K562 (cell line): ENCODE results near the gene PADI4. TPM values are rescaled to one million over a fixed set of nuclear protein-coding genes. Genes with fewer than 3 reads are reported as not detected.

Source experiments
- ATAC-seq: fragments of 200-7000 bp; cut with Tn5 transposase; 3 replicates; pipeline ENCODE4 v1.9.1; 2020; ENCODE audit warnings: moderate library complexity
- BruUV-seq: library from RNA; stranded (reverse); fragments of 400-500 nt; replicated peaks from 2 replicates; lab custom pipeline; 2021; lab: Mats Ljungman, UMichigan
- CTCF ChIA-PET: fragments of 300-600 bp; formaldehyde crosslinking; extraction: SDS; loops from one replicate; lab custom pipeline; 2021; ENCODE audit warnings: low intra/inter-chr PET ratio; lab: Yijun Ruan, JAX
- POLR2A ChIA-PET: fragments of 300-600, 350-650 bp; sonication (Branson Sonifier 250); formaldehyde crosslinking; extraction: SDS; loops from one replicate; lab custom pipeline; 2021; ENCODE audit warnings: antibody characterized with exemption, inconsistent platforms; lab: Yijun Ruan, JAX
- DNase-seq, 4 experiments: peaks; one replicate each; pipeline versions ENCODE4 v3.0.0 to v3.0.0-alpha.2; 2011 to 2018; ENCODE audit warnings: low spot score in 3 of 4, mixed read lengths in 3 of 4; ENCODE audit errors: extremely low read depth in 1 of 4
- FAIRE-seq: peaks from 2 replicates; lab custom pipeline; 2011; peaks lifted over from hg19 to GRCh38; lab: Jason Lieb, UNC
- H2AFZ ChIP-seq: 2 replicates; pipeline ENCODE4 v1.6.0; 2011; ENCODE audit warnings: low read depth, low read length, control low read depth, inconsistent platforms
- H3K27ac ChIP-seq: fragments of 200-600 bp; 3 replicates; pipeline ENCODE4 v1.8.0; 2011; ENCODE audit warnings: low read depth, mild to moderate bottlenecking, control low read depth, inconsistent platforms, low read length, moderate library complexity, mixed read lengths; ENCODE audit errors: extremely low read depth
- H3K27me3 ChIP-seq, 2 experiments: fragments of 300-600 bp in 1 of 2; 2 replicates in 1 of 2; 3 replicates in 1 of 2; pipeline versions ENCODE4 v1.6.0 to v1.8.0; 2011; ENCODE audit warnings: inconsistent platforms in 2 of 2, low read length in 2 of 2, mild to moderate bottlenecking in 1 of 2, mixed read lengths in 1 of 2, moderate library complexity in 1 of 2; ENCODE audit not compliant: control insufficient read depth in 2 of 2, insufficient read depth in 2 of 2
- H3K36me3 ChIP-seq: fragments of 300-600 bp; 3 replicates; pipeline ENCODE4 v1.8.0; 2011; ENCODE audit warnings: mild to moderate bottlenecking, low read length, inconsistent platforms; ENCODE audit not compliant: control insufficient read depth, insufficient read depth
- H3K4me1 ChIP-seq, 2 experiments: fragments of 200-600 bp in 1 of 2; replicated peaks in 1 of 2; 2 replicates in 1 of 2; 3 replicates in 1 of 2; pipeline versions ENCODE4 v1.5.1 to v1.8.0; 2011; ENCODE audit warnings: inconsistent platforms in 2 of 2, low read length in 2 of 2, mild to moderate bottlenecking in 1 of 2, mixed read lengths in 1 of 2, moderate library complexity in 1 of 2; ENCODE audit not compliant: control insufficient read depth in 2 of 2, insufficient read depth in 2 of 2
- H3K4me2 ChIP-seq: 2 replicates; pipeline ENCODE4 v1.6.1; 2011; ENCODE audit warnings: low read length, control low read depth, inconsistent platforms, mixed read lengths; ENCODE audit not compliant: insufficient read depth
- H3K4me3 ChIP-seq: fragments of 200-600 bp; sonication (generic), shearing (Covaris generic); 2 replicates; pipeline ENCODE4 v1.5.1; 2016; ENCODE audit warnings: control low read depth, inconsistent platforms
- H3K79me2 ChIP-seq: fragments of 200-600 bp; 3 replicates; pipeline ENCODE4 v1.8.0; 2011; ENCODE audit warnings: low read length, inconsistent platforms; ENCODE audit not compliant: control insufficient read depth, insufficient read depth
- H3K9ac ChIP-seq, 2 experiments: 2 replicates each; pipeline versions ENCODE4 v1.6.0 to v1.6.1; 2011; ENCODE audit warnings: low read depth in 2 of 2, low read length in 2 of 2, control low read depth in 1 of 2, inconsistent platforms in 1 of 2, mild to moderate bottlenecking in 1 of 2, mixed read lengths in 1 of 2; ENCODE audit not compliant: insufficient read depth in 1 of 2
- H3K9me1 ChIP-seq: one replicate; pipeline ENCODE4 v1.6.0; 2011; ENCODE audit warnings: inconsistent platforms, mild to moderate bottlenecking, low read length, moderate library complexity; ENCODE audit not compliant: control insufficient read depth, insufficient read depth
- H3K9me3 ChIP-seq: replicated peaks from 2 replicates; pipeline ENCODE4 v1.5.1; 2011; ENCODE audit warnings: low read depth, low read length, inconsistent platforms; ENCODE audit not compliant: control insufficient read depth, insufficient read depth
- H4K20me1 ChIP-seq: replicated peaks from 2 replicates; pipeline ENCODE4 v1.6.1; 2011; ENCODE audit warnings: low read length, inconsistent platforms, mixed read lengths; ENCODE audit not compliant: control insufficient read depth, insufficient read depth
- BCLAF1 ChIP-seq, 2 experiments: fragments of 450-650 bp in 1 of 2; IDR thresholded peaks; 2 replicates each; pipeline ENCODE4 v1.6.1; 2011 to 2017; ENCODE audit warnings: low read depth in 2 of 2, antibody characterized with exemption in 1 of 2, borderline replicate concordance in 1 of 2, low read length in 1 of 2, mild to moderate bottlenecking in 1 of 2, mixed read lengths in 1 of 2; ENCODE audit not compliant: control insufficient read depth in 1 of 2
- BRCA1 ChIP-seq, 2 experiments: fragments of 450-650 bp in 1 of 2; sonication (generic) in 1 of 2; formaldehyde crosslinking in 1 of 2; IDR thresholded peaks; 2 replicates each; pipeline versions ENCODE4 v1.5.0 to v1.6.1; 2017 to 2020; ENCODE audit warnings: mild to moderate bottlenecking in 1 of 2, missing genetic modification reagents in 1 of 2
- HDGF ChIP-seq: fragments of 450-650 bp; IDR thresholded peaks from 2 replicates; pipeline ENCODE4 v1.6.1; 2016
- POLR3A ChIP-seq: IDR thresholded peaks from 2 replicates; pipeline ENCODE4 v1.6.1; 2011; ENCODE audit warnings: borderline replicate concordance, mild to moderate bottlenecking, moderate library complexity; ENCODE audit not compliant: insufficient read length, insufficient read depth; ENCODE audit errors: extremely low read depth
- PTRF ChIP-seq: fragments of 450-650 bp; IDR thresholded peaks from 2 replicates; pipeline ENCODE4 v1.6.1; 2016; ENCODE audit warnings: mild to moderate bottlenecking, missing genetic modification characterization, missing compliant biosample characterization
- RAD21 ChIP-seq, 2 experiments: fragments of 250-450 bp in 1 of 2; fragments of 450-650 bp in 1 of 2; sonication (Bioruptor Pico) in 1 of 2; formaldehyde crosslinking in 1 of 2; IDR thresholded peaks in 1 of 2; conservative IDR thresholded peaks in 1 of 2; 2 replicates each; pipeline versions ENCODE4 v1.4.0 to v1.8.0; 2020 to 2022; ENCODE audit warnings: mild to moderate bottlenecking in 2 of 2, moderate library complexity in 1 of 2
- RFX7 ChIP-seq: fragments of 250-450 bp; sonication (Bioruptor Pico); IDR thresholded peaks from 2 replicates; pipeline ENCODE4 v1.5.1; 2021; ENCODE audit warnings: mild to moderate bottlenecking
- TAF15 ChIP-seq: fragments of 200-400 bp; formaldehyde crosslinking; IDR thresholded peaks from 2 replicates; pipeline ENCODE4 v1.6.1; 2017; ENCODE audit warnings: mild to moderate bottlenecking, low read depth, low read length, moderate library complexity
- TARDBP ChIP-seq: fragments of 450-650 bp; IDR thresholded peaks from 2 replicates; pipeline ENCODE4 v1.6.1; 2016
- ZC3H8 ChIP-seq: fragments of 450-650 bp; IDR thresholded peaks from 2 replicates; pipeline ENCODE4 v1.6.1; 2017
- ZNF146 ChIP-seq: IDR thresholded peaks from one replicate; pipeline ENCODE4 v1.6.1; 2018; ENCODE audit warnings: missing compliant biosample characterization; ENCODE audit not compliant: unreplicated experiment
- ZNF830 ChIP-seq: fragments of 250-450 bp; sonication (Bioruptor Pico); IDR thresholded peaks from 2 replicates; pipeline ENCODE4 v1.5.0; 2021; ENCODE audit warnings: mild to moderate bottlenecking
- whole genome bisulfite sequencing: fragments of 100-300 bp; shearing (Covaris generic); methylation state at CpG from one replicate; pipeline ENCODE4 v1.1.6; 2016; ENCODE audit warnings: low coverage, mixed read lengths; ENCODE audit not compliant: insufficient coverage; ENCODE audit errors: missing lambda C conversion rate; 5-methylcytosine and 5-hydroxymethylcytosine counted together
- in situ Hi-C: fragments of 300-500 bp; cut with MboI; formaldehyde crosslinking; loops from 4 replicates; pipeline ENCODE4 v1.15.0; 2018; ENCODE audit warnings: inconsistent platforms, mixed read lengths
- intact Hi-C: fragments of 100-400 bp; cut with micrococcal nuclease; formaldehyde crosslinking; loops from 2 replicates; pipeline ENCODE4 v1.14.2; 2022
- polyA plus RNA-seq, 8 experiments: library from polyadenylated mRNA; depleted of rRNA in 4 of 8; stranded (reverse) in 5 of 8; unstranded in 3 of 8; fragments of >200 nt; fragmentation: Nextera tagmentation in 2 of 8; fragmentation: Illumina TruSeq in 1 of 8; extraction: Ambion mirVana in 2 of 8; extraction: Trizol in 1 of 8; gene quantifications; 2 replicates each; pipeline versions ENCODE4 v1.2.1 to v1.2.3, GENCODE V29; 2011 to 2014; ENCODE audit warnings: inconsistent platforms in 1 of 8, missing spikeins in 1 of 8
- total RNA-seq, 7 experiments: library from RNA; depleted of rRNA in 6 of 7; stranded (reverse); fragments of >200 nt in 6 of 7; fragmentation: Illumina TruSeq in 2 of 7; extraction: Trizol in 2 of 7; gene quantifications; 2 replicates each; pipeline versions ENCODE4 v1.2.1 to v1.2.3, GENCODE V29; 2011 to 2021; ENCODE audit warnings: low replicate concordance in 1 of 7
- TF ChIP-seq, protein P1 (sequence below): sonication (generic); formaldehyde crosslinking; IDR thresholded peaks from 2 replicates; pipeline ENCODE4 v1.8.1; 2023; ENCODE audit warnings: mild to moderate bottlenecking, missing genetic modification reagents, moderate library complexity

Gene PADI4
- total and polyA plus RNA-seq, 9 of the 15 experiments (the other 6 are each of a cell fraction or from before 2014, with no cell fraction given), result 0.22 to 0.33 TPM; not detected in 7

DNA sequence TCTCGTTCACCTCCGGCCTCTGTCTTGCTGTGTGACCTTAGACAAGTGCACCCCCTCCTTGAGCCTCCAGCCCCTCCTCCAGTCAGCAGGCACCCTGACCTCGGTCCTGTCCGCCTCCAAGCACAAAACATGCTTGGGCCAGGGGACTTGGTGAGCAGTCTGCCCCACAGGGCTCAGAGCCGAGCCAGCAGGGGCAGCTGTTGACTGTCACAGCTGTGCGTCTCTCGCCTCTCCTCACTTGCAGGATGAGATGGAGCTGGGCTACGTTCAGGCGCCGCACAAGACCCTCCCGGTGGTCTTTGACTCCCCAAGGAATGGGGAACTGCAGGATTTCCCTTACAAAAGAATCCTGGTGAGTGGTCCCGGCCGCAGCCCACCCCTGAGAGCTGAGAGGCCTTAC, 34.9 kb upstream of the PADI4 start:
- ATAC-seq (no peak), FAIRE-seq (no peak), DNase-seq (no peak)
- in situ Hi-C loops (no loop called here), intact Hi-C loops (no loop called here)
- H3K4me1 ChIP-seq, result 0 out of 5 replicates have a peak, but pooled peaks cover 0 to 2% of the 10 kb centered on the region in 2 experiments
- no peak overlapping the region for H3K27ac ChIP-seq
- TF ChIP-seq ZNF830 (CRISPR knock-in tag), result no peak
- no peak for TF ChIP-seq BCLAF1 (IDR thresholded peaks at IDR 0.05; ENCODE audit: borderline replicate concordance in 1 of 2, control insufficient read depth in 1 of 2, low read depth in 2 of 2, low read length in 1 of 2)
- TF ChIP-seq ZC3H8, result no peak
- no peak for TF ChIP-seq ZNF146 (CRISPR knock-in tag)
- TF ChIP-seq, protein P1, sequence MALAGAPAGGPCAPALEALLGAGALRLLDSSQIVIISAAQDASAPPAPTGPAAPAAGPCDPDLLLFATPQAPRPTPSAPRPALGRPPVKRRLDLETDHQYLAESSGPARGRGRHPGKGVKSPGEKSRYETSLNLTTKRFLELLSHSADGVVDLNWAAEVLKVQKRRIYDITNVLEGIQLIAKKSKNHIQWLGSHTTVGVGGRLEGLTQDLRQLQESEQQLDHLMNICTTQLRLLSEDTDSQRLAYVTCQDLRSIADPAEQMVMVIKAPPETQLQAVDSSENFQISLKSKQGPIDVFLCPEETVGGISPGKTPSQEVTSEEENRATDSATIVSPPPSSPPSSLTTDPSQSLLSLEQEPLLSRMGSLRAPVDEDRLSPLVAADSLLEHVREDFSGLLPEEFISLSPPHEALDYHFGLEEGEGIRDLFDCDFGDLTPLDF (CRISPR knock-in tag), result no peak
- TF ChIP-seq POLR3A, result no peak
- TF ChIP-seq PTRF (tag), result no peak
- TF ChIP-seq HDGF, result no peak
- no peak for TF ChIP-seq RFX7
- no peak for TF ChIP-seq BRCA1 (IDR thresholded peaks at IDR 0.05)
- TF ChIP-seq BRCA1 (CRISPR knock-in tag; IDR thresholded peaks at IDR 0.05), result no peak
- TF ChIP-seq TARDBP, result no peak
- no peak for TF ChIP-seq RAD21 (CRISPR knock-in tag; conservative IDR thresholded peaks at IDR 0.05 in 1 of 2, IDR thresholded peaks at IDR 0.05 in 1 of 2)
- no peak for TF ChIP-seq TAF15
- no peak overlapping the region for H3K9ac ChIP-seq
- H3K27me3 ChIP-seq, result peaks cover 3 to 48% of the 10 kb centered on the region in 2 experiments; a peak in 4 of 5 replicates
- no peak overlapping the region for H3K4me3 ChIP-seq
- no peak overlapping the region for H3K4me2 ChIP-seq
- ChIA-PET CTCF (interaction anchor here (2.1 kb wide), 1 partner anchor 148 kb away, joined by 6 read pairs; no protein-coding TSS in a partner anchor), POLR2A (interaction anchor here (0.6 to 1.8 kb wide), 2 partner anchors 8 to 123 kb away, joined by 3 to 6 read pairs; no protein-coding TSS in a partner anchor)
- 1% methylated on average over 13 of the region's 13 CpGs for WGBS
- peaks cover 5% of the 10 kb centered on the region for H3K9me1 ChIP-seq
- no peaks in the 10 kb centered on the region for H3K9me3 ChIP-seq
- H4K20me1 ChIP-seq, result peaks cover 7% of the 10 kb centered on the region
- BruUV-seq, result no TSS peak
- H2AFZ ChIP-seq, result no peak overlapping the region
- H3K36me3 ChIP-seq, result no peaks in the 10 kb centered on the region
- H3K79me2 ChIP-seq, result no peaks in the 10 kb centered on the region
